ENCODE results near the gene RBPMS2. TPM values are rescaled to one million over a fixed set of nuclear protein-coding genes. Genes with fewer than 3 reads are reported as not detected.

RBPMS2 gene
- total and polyA plus RNA-seq, 7 donors = 1.6 to 3.6 (median 2.0) TPM

- TF ChIP-seq CTCF (IDR thresholded peaks at IDR 0.05) = no peak
- DNase-seq (no peak), ATAC-seq (no peak)
- no peak overlapping the region for H3K4me3 ChIP-seq
- 65 to 77% (median 74%) methylated on average over 9 of the region's 9 CpGs for WGBS, 3 donors
- no peaks in the 10 kb centered on the region for H3K27me3 ChIP-seq (ENCODE audit: insufficient read depth in 3 of 3, low read length in 2 of 3)
- no peak overlapping the region for H3K27ac ChIP-seq
- intact Hi-C loops (cut with DNase I) = no loop called here
- H3K4me1 ChIP-seq = no peaks in the 10 kb centered on the region
- no peaks in the 10 kb centered on the region for H3K9me3 ChIP-seq
- no peaks in the 10 kb centered on the region for H3K36me3 ChIP-seq (ENCODE audit: insufficient read depth in 1 of 2, low read depth in 1 of 2)
Measured at GRCh38 chr15:64739577-64740143, 35.7 kb downstream of the RBPMS2 start.

- Histone ChIP-seq H3K27me3 (ENCODE audit: insufficient read depth in 3 of 3, low read length in 2 of 3) (no peaks in the 10 kb centered on the region), H3K27ac (no peak overlapping the region), H3K4me1 (no peaks in the 10 kb centered on the region), H3K4me3 (no peak overlapping the region), H3K9me3 (no peaks in the 10 kb centered on the region), H3K36me3 (ENCODE audit: insufficient read depth in 1 of 2, low read depth in 1 of 2) (no peaks in the 10 kb centered on the region)
- DNase-seq (no peak), ATAC-seq (no peak)
- no peak for TF ChIP-seq CTCF (IDR thresholded peaks at IDR 0.05)
- 70 to 74% (median 72%) methylated on average over 7 of the region's 7 CpGs for WGBS, 3 donors
- intact Hi-C loops (cut with DNase I) = no loop called here
Measured at GRCh38 chr15:64739156-64739555, 36.2 kb downstream of the RBPMS2 start.

- no peak for DNase-seq
- WGBS, 3 donors = 93 to 96% (median 94%) methylated on average over 25 to 27 of the region's 27 CpGs
- no peak for ATAC-seq
- H3K4me3 ChIP-seq = no peak overlapping the region
- no peaks in the 10 kb centered on the region for H3K36me3 ChIP-seq (ENCODE audit: insufficient read depth in 1 of 2, low read depth in 1 of 2)
- H3K9me3 ChIP-seq = no peaks in the 10 kb centered on the region
- TF ChIP-seq CTCF (IDR thresholded peaks at IDR 0.05) = no peak
- H3K4me1 ChIP-seq = no peaks in the 10 kb centered on the region
- H3K27me3 ChIP-seq (ENCODE audit: insufficient read depth in 3 of 3, low read length in 2 of 3) = no peaks in the 10 kb centered on the region
- intact Hi-C loops (cut with DNase I) = no loop called here
- no peak overlapping the region for H3K27ac ChIP-seq
Measured at GRCh38 chr15:64738226-64739095, 36.9 kb downstream of the RBPMS2 start.

- H3K36me3 ChIP-seq (ENCODE audit: insufficient read depth in 1 of 2, low read depth in 1 of 2) = no peaks in the 10 kb centered on the region
- H3K4me1 ChIP-seq = no peaks in the 10 kb centered on the region
- no peak for TF ChIP-seq CTCF (IDR thresholded peaks at IDR 0.05)
- no peak overlapping the region for H3K27ac ChIP-seq
- DNase-seq (no peak), ATAC-seq (no peak)
- no peaks in the 10 kb centered on the region for H3K9me3 ChIP-seq
- intact Hi-C loops (cut with DNase I) = loop anchor here in 1 of 2 donors (5.0 kb wide), 1 partner anchor 175 kb away; no protein-coding TSS in a partner anchor
- WGBS, 3 donors = 76 to 80% (median 78%) methylated on average over 7 of the region's 7 CpGs
- H3K4me3 ChIP-seq = no peak overlapping the region
- H3K27me3 ChIP-seq (ENCODE audit: insufficient read depth in 3 of 3, low read length in 2 of 3) = no peaks in the 10 kb centered on the region
Measured at GRCh38 chr15:64732156-64732860, 43.1 kb downstream of the RBPMS2 start.
